T1000 (cell line): ENCODE data around the gene CD4.

Source experiments
- DNase-seq: peaks from one replicate; lab custom pipeline; 2025; ENCODE audit warnings: mixed read lengths; lab: John Stamatoyannopoulos, UW

CD4 gene

DNA sequence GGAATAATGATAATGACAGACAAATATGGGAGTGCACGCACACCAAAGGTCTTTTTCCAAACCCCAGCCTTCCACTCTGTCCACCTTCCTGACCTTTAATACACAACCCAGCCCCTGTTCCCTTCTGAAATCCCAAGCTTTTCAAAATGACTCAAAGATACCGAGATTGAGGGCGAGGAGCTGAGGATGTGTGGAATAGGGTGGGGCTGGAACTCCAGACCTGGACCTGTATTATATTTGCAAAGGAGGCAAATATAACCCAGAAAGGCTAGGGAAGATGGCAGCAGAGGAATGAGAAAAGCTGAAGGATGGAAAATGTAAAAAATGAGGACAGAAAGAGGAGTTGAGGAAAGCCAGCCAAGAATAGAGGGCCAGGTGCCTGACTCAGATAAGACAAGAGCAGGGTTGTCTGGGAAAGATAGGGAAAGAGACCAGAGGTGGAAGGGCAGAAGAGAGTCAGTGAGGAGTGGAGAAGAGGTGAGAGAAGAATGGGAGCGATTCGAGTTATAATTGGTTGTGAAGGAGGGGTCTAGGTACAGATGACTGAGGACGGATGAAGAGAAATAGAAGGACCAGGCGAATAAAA, 24.2 kb upstream of the CD4 start:
- no peak for DNase-seq

GRCh38 chr12:6765634-6766581, 23.4 kb upstream of the CD4 start, which contains the start of gene PTMS:
Gene PTMS (plus strand): TSS chr12:6766363. CDS start chr12:6766706, 343 bp downstream.
- DNase-seq: peak; percentile 59

DNA sequence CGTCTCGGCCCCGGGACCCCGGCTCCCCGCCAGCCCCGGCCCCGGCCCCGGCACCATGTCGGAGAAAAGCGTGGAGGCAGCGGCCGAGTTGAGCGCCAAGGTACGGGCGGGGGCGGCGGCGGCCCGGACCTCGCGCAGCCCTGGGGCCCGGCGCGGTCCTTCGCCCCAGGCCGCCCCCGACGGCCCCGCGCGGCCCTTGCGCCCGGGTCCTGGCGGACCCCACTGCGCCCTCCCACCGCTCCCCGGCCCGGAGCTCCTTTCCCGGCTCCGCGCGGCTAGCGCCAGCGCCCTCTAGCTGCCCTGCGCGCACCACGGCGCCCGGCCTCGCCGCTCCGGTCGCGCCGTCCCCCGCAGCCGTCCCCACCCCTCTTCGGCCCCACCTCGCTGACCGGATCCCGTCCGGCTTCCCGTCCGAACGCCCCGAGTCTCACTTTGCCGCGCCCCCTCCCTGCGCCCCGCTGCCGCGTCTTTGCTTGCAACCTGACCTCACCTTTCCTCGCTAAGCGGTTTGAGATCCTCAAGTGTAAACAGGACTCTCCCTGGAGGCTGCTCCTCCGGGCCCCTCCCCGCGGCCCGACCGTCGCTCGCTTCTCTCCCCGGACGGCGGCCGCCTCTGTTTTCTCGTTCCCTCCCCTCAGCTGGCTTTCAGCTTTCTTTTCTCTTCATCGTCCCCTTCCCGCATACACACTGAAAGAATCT, 22.5 kb upstream of the CD4 start:
- DNase-seq: peak; percentile 18

DNA sequence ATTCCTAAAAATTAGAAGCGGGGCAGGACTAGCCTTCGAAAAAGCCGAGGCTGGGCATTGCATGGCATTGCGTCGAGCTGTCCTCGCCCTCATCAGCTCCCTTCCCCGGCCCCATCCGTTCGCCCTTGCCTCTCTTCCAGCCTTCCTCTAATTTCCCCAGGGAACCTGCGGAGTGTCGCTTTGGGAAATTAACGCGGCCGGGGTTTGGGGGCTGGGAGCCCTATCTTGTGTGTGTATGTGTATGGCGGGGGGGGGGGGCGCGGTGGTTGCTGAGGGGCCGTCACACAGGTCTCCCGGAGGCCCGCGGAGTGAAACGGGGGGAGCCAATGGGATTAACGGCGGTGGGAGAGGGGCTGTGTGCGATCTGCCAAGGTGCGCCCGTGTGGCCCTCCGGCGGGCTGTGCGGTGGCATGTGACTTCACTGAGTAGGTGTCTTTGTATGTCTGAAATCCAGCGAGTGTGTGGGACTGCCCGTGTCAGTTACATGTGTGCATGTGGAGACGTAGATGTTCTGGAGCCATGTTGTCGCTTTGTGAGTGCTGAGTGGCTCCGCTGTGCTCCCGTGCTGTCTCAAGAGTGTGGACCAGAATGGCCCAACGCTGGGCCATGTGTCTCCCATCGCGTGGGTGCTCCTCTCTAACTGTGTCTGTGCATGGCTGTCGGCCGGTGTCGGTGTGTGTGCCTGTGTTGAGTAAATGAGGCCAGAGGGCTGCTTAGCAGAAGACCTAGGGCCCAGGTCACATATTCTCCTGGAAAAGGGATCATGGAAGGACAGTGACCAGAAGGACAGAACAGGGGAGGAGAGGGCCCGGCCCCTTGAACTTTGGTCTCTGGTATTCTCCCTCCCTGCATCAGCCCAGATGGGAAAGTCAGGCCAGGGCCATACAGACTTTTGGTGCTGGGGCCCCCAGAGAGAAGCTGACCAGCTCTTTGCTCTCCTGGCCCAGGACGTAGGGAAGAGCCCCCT, 21.7 kb upstream of the CD4 start:
- no peak for DNase-seq

DNA sequence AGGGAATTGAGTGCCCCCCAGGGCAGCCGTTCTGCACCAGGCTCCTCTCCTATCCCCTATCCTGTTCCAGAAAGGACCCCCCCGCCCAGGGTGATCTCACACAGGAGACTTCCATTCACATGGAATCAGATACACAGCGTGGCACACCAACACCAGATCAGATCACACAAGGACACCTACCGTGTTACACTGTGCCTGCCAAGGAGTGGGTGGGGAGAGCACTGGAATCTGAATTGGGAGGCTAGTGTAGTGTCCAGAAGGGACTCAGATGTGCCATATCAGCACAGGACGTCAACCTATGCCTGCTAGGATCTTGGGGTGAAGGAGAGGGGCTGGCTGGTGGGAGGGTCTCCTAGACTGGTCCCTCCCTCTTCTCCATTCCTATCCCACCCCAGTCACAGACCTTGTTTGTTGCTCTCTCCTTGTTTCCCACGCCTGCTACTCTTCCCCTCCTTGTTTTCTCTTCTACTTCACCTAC, 20.9 kb upstream of the CD4 start:
- DNase-seq: no peak

DNA sequence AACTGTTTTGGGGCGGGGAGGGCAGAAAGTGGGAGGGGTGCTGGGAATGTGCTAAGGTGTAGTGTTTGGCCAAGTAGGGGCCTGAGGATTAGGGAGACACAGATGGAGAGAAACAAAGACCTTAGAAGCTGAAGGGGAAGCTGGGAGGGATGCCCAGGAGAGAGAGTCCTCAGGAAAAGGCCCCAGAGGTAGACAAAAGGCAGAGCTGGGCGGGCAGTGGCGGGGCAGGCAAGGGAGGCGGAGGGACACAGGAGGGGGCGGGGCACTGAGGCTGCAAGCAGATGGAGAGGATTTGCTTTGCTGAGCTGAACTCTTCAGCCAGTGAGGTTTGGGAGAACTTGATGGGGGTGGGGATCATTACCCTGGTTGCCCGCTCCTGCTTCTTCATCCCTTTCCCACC, 20.3 kb upstream of the CD4 start:
- no peak for DNase-seq

DNA sequence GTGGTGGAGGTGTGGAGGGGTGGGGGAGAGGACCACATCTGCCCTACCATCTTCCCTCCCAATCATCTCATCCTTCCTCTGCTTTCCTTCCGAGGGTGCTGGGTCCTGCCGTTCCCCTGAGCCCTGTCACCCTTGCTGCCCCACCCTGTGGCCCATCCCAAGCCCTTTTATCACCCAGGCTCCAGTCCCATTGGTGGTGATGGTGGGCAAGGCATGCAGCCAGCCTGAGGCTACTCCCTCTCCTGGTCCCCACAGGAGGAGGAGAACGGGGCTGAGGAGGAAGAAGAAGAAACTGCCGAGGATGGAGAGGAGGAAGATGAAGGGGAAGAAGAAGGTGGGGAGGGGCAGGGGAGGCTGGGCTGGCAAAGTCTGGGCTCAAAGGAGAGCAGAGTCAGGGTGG, 19.7 kb upstream of the CD4 start:
- no peak for DNase-seq

DNA sequence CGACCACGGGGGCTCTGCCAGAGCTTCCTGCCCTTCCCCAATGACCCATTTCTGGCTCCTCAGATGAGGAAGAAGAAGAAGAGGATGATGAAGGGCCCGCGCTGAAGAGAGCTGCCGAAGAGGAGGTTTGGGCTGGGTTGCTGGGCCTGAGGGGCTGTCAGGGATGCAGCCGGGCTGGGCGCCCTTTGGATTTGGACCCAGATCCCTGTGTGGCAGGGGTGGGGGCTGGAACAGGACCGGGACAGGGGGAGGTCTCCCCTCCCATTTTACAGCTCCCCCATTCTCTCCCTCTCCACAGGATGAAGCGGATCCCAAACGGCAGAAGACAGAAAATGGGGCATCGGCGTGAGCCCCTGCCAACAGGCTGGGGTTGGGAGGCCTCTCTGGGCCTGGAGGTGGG, 19.2 kb upstream of the CD4 start:
- DNase-seq: no peak

DNA sequence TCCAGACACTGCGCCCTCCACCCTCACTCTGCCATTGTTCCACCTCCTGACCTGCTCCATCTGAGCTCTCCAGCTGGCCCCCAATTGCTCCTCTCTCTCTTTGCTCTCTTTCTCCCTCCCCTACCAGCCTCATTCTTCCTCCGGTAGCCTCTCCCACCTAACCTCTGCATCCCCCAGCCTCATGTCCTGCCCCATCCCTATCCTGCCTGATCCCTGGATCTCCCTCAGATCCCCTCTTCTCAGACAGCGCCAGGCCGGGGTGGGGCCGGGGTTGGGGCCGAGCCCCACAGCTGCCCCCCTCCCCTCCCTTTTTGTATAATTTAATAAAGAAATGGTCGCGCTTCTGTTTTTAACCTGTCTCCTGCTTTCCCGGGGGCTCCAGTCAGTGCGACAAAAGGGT, 18.7 kb upstream of the CD4 start:
- no peak for DNase-seq

DNA sequence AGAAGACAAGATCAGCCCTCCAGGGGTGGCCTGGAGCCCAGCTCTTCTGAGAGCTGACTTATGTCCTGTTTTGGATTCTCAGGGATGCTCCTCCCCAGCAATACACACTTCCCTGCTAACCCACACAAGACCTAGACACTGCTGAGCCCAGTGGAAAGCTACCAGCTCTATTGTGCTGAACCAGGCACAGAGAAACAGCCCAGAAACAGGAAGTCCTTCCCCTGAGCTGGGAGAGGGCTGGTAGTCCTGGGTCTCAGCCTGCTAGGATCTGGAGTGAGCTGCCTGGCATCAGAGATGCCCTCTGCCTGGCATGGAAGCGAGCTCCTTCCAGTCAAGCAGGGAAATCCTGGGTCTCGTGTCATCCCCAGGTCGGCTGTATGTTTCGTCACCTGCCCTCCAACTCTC, 18.2 kb upstream of the CD4 start:
- DNase-seq: no peak

GRCh38 chr12:6771509-6772330, 17.6 kb upstream of the CD4 start:
- no peak for DNase-seq

DNA sequence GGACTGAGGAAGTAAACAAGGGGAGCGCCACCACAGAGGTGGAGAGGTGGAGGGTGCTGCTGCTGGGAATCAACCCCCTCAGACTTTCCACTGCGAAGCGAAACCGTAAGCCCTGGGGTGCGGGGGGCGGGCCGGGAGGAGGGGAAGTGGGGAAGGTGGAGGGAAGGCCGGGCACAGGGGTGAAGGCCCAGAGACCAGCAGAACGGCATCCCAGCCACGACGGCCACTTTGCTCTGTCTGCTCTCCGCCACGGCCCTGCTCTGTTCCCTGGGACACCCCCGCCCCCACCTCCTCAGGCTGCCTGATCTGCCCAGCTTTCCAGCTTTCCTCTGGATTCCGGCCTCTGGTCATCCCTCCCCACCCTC, 17.0 kb upstream of the CD4 start, which contains the start of gene LAG3:
LAG3 (plus strand) TSS at position 190 of the 365 bp plus-strand sequence. CDS start 333 bp downstream, outside the sequence.
- DNase-seq: no peak

- DNase-seq: no peak
These were observed 16.4 kb upstream of the CD4 start for GRCh38 chr12:6772726-6773589.

DNA sequence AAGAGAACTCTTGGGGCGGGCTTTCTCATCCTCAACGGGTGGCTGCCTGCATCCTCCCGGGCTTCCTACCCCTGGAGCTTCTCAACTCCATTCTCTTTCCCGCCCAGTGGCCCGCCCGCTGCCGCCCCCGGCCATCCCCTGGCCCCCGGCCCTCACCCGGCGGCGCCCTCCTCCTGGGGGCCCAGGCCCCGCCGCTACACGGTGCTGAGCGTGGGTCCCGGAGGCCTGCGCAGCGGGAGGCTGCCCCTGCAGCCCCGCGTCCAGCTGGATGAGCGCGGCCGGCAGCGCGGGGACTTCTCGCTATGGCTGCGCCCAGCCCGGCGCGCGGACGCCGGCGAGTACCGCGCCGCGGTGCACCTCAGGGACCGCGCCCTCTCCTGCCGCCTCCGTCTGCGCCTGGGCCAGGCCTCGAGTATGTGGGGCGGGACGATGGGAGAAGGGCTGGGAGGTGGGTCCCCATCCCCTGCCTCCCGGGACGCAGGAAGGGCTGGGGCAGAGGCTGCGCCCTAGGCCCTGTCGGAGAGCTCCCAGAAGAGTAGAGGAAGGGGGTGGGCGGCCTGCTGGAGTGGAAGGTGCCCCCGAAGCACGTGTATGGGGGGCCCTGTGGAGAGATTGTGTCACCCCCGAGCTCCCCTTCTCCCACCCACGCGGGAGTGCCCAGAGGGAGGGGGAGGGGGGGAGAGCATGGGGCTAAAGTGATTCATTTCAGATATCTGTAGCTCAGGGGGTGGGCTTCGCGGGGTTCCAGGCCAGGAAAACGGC, 15.6 kb upstream of the CD4 start:
- DNase-seq: no peak

DNA sequence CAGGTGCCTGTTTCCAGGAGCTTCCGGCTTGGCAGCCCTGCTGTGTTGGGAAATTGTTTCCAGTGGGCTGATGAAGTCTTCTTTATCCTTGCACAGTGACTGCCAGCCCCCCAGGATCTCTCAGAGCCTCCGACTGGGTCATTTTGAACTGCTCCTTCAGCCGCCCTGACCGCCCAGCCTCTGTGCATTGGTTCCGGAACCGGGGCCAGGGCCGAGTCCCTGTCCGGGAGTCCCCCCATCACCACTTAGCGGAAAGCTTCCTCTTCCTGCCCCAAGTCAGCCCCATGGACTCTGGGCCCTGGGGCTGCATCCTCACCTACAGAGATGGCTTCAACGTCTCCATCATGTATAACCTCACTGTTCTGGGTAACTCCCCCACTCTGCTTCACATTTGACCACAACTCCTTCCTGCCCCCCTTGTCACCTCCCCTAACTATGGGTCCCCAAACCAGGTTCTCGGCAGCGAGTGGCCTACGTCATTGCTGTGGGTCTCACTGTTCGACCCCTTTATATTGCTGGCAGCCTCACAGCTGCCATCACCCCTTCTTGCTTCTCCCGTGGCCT, 14.7 kb upstream of the CD4 start:
- no peak for DNase-seq

- no peak for DNase-seq
These were observed 13.8 kb upstream of the CD4 start for GRCh38 chr12:6775185-6776174.

DNA sequence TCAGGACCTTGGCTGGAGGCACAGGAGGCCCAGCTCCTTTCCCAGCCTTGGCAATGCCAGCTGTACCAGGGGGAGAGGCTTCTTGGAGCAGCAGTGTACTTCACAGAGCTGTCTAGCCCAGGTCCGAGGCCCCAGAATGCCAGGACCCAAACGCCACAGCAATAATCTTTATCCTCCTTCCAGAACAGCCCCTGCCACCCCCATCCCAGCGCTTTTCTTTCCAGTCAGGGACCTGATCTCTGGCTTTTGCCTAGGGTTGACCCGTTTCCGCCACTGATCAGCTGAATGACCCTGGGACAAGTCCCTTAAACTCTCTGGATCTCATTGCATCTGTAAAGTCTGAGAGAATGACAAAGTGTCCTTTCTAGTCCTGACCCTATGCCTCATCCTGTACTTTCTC, 11.9 kb upstream of the CD4 start:
- DNase-seq: no peak
